VCaP (cell line): ENCODE measurements around the gene MEF2C.
"Not testable (repeated sequence)": the region's sequence is repeated elsewhere in the genome, so short reads cannot be mapped to it uniquely, and the experiment has no call there.

Experiments used
- H3K27ac ChIP-seq: fragments of 450-650 bp; 2 replicates; pipeline ENCODE4 v1.5.1; 2017
- TF ChIP-seq, protein P1 (sequence below): fragments of 450-650 bp; conservative IDR thresholded peaks from 2 replicates; pipeline ENCODE4 v1.5.1; 2017; ENCODE audit warnings: mild to moderate bottlenecking, moderate library complexity

The MEF2C gene

DNA sequence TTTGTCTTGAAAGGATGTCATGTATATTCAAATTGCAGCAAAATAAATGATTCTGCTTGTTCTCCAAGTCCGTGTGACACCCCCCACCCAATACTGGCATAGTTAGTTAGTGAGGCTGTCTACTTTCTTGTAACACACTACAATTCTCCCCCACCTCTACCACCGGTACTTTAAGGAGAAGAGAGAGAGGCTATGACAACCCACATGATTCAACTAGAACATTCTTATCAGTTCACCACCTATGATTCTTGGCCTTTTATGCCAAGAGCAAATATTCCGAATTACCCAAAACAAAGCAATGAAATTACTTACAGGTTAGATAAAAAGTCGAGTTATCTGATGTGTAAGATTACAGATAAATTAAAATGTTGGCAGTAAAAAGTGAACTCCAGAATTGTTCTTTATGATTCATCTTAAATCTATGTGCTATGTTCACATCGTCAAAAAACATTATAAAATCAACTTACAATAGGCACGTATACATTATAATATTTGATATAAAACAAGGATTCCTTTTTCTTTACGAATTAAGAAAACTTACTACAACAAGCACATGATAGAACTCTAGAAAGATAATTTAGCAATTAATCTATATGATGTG is 14.4 kb downstream of the MEF2C start:
- no peak overlapping the region for H3K27ac ChIP-seq
- TF ChIP-seq, protein P1, sequence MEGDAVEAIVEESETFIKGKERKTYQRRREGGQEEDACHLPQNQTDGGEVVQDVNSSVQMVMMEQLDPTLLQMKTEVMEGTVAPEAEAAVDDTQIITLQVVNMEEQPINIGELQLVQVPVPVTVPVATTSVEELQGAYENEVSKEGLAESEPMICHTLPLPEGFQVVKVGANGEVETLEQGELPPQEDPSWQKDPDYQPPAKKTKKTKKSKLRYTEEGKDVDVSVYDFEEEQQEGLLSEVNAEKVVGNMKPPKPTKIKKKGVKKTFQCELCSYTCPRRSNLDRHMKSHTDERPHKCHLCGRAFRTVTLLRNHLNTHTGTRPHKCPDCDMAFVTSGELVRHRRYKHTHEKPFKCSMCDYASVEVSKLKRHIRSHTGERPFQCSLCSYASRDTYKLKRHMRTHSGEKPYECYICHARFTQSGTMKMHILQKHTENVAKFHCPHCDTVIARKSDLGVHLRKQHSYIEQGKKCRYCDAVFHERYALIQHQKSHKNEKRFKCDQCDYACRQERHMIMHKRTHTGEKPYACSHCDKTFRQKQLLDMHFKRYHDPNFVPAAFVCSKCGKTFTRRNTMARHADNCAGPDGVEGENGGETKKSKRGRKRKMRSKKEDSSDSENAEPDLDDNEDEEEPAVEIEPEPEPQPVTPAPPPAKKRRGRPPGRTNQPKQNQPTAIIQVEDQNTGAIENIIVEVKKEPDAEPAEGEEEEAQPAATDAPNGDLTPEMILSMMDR = no peak

DNA sequence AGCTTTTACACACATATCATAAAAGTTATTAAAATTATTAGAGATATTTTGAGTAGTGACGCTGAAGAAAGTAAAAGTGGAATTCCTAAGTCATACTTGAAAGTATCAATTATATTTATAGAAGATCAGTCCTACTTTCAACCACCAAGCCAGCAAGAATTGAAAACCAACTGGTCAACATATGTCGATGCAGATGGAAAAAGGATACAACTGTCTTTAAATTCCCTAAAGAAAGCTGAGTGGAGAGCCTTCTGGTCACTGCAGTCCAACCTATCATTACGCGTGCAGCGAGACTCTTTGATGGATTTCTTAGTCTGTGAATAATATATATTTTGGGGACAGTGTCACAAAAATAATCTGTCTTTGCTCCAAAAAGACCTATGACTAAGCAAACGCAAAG is 15.3 kb downstream of the MEF2C start:
- TF ChIP-seq, protein P1 = no peak
- H3K27ac ChIP-seq = no peak overlapping the region

- TF ChIP-seq, protein P1 = no peak
These were observed 19.5 kb downstream of the MEF2C start for GRCh38 chr5:88863523-88863922.

GRCh38 chr5:88862547-88863175 is 20.3 kb downstream of the MEF2C start:
- TF ChIP-seq, protein P1 = no peak
- H3K27ac ChIP-seq = no peak overlapping the region

More at GRCh38 chr5:88863523-88863922, 19.5 kb downstream of the MEF2C start:
- no peak overlapping the region for H3K27ac ChIP-seq

GRCh38 chr5:88861231-88861630 is 21.8 kb downstream of the MEF2C start:
- H3K27ac ChIP-seq = no peak overlapping the region
- TF ChIP-seq, protein P1 = no peak

GRCh38 chr5:88860501-88860900 is 22.5 kb downstream of the MEF2C start:
- TF ChIP-seq, protein P1 = no peak

DNA sequence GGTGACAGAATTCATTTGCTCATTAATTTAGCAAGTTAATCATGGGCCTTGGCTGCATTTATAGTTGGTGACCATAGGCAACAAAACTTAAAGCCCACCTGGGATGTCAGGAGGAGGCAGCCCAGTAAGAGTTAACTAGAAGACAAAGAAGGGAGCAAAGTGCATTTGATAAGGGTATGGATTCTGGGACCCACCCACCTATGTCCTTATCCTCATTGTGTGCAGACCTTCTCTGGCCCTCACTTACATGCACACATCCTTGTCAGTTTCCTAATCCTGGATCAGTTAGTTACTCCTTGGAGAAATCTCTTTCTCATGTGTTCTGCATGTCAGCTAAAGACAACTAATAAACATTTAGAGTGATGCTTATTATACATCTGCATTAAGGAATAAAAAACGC is 24.6 kb downstream of the MEF2C start:
- TF ChIP-seq, protein P1 = no peak

More at GRCh38 chr5:88860501-88860900, 22.5 kb downstream of the MEF2C start:
- no peak overlapping the region for H3K27ac ChIP-seq

DNA sequence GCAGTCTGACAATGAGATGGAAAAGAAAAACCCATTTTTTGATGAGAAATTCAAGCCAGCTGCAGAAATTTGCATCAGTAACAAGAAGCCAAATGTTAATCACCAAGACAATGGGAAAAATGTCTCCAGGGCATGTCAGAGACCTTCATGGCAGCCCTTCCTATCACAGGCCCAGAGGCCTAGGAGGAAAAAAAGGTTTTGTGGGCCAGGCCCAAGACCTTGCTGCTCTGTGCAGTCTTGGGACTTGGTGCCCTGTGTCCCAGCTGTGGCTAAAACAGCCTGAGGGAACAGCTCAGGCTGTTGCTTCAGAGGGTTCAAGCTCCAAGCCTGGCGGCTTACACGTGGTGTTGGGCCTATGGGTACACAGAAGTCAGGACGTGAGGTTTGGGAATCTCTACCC is 26.6 kb downstream of the MEF2C start:
- not testable (repeated sequence) for H3K27ac ChIP-seq

More for the DNA sequence above, 24.6 kb downstream of the MEF2C start:
- no peak overlapping the region for H3K27ac ChIP-seq
